WTC11 (cell line): ENCODE measurements around the gene KCTD1. TPM values are rescaled to one million over a fixed set of nuclear protein-coding genes. Genes with fewer than 3 reads are reported as not detected.

Experiments
- ATAC-seq: fragments of 200-7000 bp; cut with Tn5 transposase; 2 replicates; pipeline ENCODE4 v1.10.0; 2021; ENCODE audit warnings: mild to moderate bottlenecking, moderate library complexity
- CTCF ChIA-PET: fragments of 300-600 bp; sonication (Branson Sonifier 250); formaldehyde crosslinking; loops from one replicate; lab custom pipeline; 2021; ENCODE audit warnings: antibody characterized with exemption; lab: Charles Lee
- POLR2A ChIA-PET: fragments of 350-600 bp; sonication (Branson Sonifier 250); formaldehyde crosslinking; loops from one replicate; lab custom pipeline; 2021; ENCODE audit warnings: antibody characterized with exemption; lab: Charles Lee
- DNase-seq: peaks from one replicate; pipeline ENCODE4 v3.0.0; 2021; ENCODE audit warnings: low spot score
- H3K27ac Mint-ChIP-seq: 2 replicates; pipeline ENCODE4 v1.8.0; 2021; ENCODE audit warnings: mixed read lengths
- H3K27me3 Mint-ChIP-seq: 2 replicates; pipeline ENCODE4 v1.8.0; 2021; ENCODE audit warnings: low read depth, mild to moderate bottlenecking, moderate library complexity, mixed read lengths
- H3K36me3 Mint-ChIP-seq: 2 replicates; pipeline ENCODE4 v1.8.0; 2021; ENCODE audit warnings: mixed read lengths
- H3K4me1 Mint-ChIP-seq: 2 replicates; pipeline ENCODE4 v1.8.0; 2022; ENCODE audit warnings: mixed read lengths
- H3K4me3 Mint-ChIP-seq: 2 replicates; pipeline ENCODE4 v1.8.0; 2021; ENCODE audit warnings: mild to moderate bottlenecking, moderate library complexity, mixed read lengths
- H3K9me3 Mint-ChIP-seq: 2 replicates; pipeline ENCODE4 v1.8.0; 2021; ENCODE audit warnings: mixed read lengths
- KAT7 ChIP-seq: sonication (generic); formaldehyde crosslinking; IDR thresholded peaks from 2 replicates; pipeline ENCODE4 v1.8.1; 2023; ENCODE audit warnings: missing genetic modification reagents, mild to moderate bottlenecking, borderline replicate concordance
- PRRX2 ChIP-seq: fragments of 250-450 bp; sonication (Bioruptor Pico); IDR thresholded peaks from 2 replicates; pipeline ENCODE4 v1.8.0; 2021; ENCODE audit warnings: mild to moderate bottlenecking
- TEAD1 ChIP-seq: sonication (generic); formaldehyde crosslinking; IDR thresholded peaks from 2 replicates; pipeline ENCODE4 v1.8.0; 2022; ENCODE audit warnings: mild to moderate bottlenecking, missing genetic modification reagents
- TEAD4 ChIP-seq: sonication (generic); formaldehyde crosslinking; IDR thresholded peaks from 2 replicates; pipeline ENCODE4 v1.8.0; 2022; ENCODE audit warnings: mild to moderate bottlenecking, missing genetic modification reagents
- ZNF423 ChIP-seq: fragments of 250-450 bp; sonication (Bioruptor Pico); IDR thresholded peaks from 2 replicates; pipeline ENCODE4 v2.1.2; 2022; ENCODE audit warnings: mild to moderate bottlenecking, moderate library complexity
- total RNA-seq: library from RNA; stranded (reverse); gene quantifications from 3 replicates; pipeline ENCODE4 v1.2.3, GENCODE V29; 2021
- TF ChIP-seq, protein P1 (sequence below): fragments of 250-450 bp; sonication (Bioruptor Pico); IDR thresholded peaks from 2 replicates; pipeline ENCODE4 v1.9.0; 2021; ENCODE audit warnings: mild to moderate bottlenecking, borderline replicate concordance
- TF ChIP-seq, protein P2 (sequence below): fragments of 250-450 bp; sonication (Bioruptor Pico); IDR thresholded peaks from 2 replicates; pipeline ENCODE4 v1.9.0; 2021; ENCODE audit warnings: moderate library complexity, mild to moderate bottlenecking, inconsistent platforms, borderline replicate concordance
- TF ChIP-seq, protein P3 (sequence below): sonication (generic); formaldehyde crosslinking; IDR thresholded peaks from 2 replicates; pipeline ENCODE4 v1.8.1; 2023; ENCODE audit warnings: mild to moderate bottlenecking, missing genetic modification reagents
- TF ChIP-seq, protein P4 (sequence below): sonication (generic); formaldehyde crosslinking; IDR thresholded peaks from 2 replicates; pipeline ENCODE4 v1.8.0; 2022; ENCODE audit warnings: mild to moderate bottlenecking, missing genetic modification reagents
- TF ChIP-seq, protein P5 (sequence below): sonication (generic); formaldehyde crosslinking; IDR thresholded peaks from 2 replicates; pipeline ENCODE4 v1.8.0; 2023; ENCODE audit warnings: missing genetic modification reagents, mild to moderate bottlenecking, borderline replicate concordance
- TF ChIP-seq, protein P6 (sequence below): sonication (generic); formaldehyde crosslinking; IDR thresholded peaks from 2 replicates; pipeline ENCODE4 v1.8.0; 2022; ENCODE audit warnings: mild to moderate bottlenecking, missing genetic modification reagents

KCTD1 gene
- total RNA-seq, 1 experiment from 2014 or later: 23.3 TPM

DNA sequence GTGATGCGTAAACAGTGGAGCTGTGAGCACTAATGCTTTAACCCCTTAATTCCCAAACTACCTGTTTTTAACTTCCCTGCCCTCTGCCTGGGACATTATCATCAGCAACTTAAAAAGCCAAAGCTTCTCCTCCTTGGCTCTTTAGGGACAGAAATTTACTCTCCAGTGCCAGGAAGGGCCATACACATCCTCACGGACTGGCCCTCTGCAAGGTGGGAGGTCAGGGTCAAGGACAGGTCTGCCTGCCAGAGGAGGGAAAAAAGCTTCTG, 21.5 kb downstream of the KCTD1 start (continued):
- TF ChIP-seq, protein P1, sequence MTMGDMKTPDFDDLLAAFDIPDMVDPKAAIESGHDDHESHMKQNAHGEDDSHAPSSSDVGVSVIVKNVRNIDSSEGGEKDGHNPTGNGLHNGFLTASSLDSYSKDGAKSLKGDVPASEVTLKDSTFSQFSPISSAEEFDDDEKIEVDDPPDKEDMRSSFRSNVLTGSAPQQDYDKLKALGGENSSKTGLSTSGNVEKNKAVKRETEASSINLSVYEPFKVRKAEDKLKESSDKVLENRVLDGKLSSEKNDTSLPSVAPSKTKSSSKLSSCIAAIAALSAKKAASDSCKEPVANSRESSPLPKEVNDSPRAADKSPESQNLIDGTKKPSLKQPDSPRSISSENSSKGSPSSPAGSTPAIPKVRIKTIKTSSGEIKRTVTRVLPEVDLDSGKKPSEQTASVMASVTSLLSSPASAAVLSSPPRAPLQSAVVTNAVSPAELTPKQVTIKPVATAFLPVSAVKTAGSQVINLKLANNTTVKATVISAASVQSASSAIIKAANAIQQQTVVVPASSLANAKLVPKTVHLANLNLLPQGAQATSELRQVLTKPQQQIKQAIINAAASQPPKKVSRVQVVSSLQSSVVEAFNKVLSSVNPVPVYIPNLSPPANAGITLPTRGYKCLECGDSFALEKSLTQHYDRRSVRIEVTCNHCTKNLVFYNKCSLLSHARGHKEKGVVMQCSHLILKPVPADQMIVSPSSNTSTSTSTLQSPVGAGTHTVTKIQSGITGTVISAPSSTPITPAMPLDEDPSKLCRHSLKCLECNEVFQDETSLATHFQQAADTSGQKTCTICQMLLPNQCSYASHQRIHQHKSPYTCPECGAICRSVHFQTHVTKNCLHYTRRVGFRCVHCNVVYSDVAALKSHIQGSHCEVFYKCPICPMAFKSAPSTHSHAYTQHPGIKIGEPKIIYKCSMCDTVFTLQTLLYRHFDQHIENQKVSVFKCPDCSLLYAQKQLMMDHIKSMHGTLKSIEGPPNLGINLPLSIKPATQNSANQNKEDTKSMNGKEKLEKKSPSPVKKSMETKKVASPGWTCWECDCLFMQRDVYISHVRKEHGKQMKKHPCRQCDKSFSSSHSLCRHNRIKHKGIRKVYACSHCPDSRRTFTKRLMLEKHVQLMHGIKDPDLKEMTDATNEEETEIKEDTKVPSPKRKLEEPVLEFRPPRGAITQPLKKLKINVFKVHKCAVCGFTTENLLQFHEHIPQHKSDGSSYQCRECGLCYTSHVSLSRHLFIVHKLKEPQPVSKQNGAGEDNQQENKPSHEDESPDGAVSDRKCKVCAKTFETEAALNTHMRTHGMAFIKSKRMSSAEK (CRISPR knock-in tag): no peak
- TF ChIP-seq, protein P2, sequence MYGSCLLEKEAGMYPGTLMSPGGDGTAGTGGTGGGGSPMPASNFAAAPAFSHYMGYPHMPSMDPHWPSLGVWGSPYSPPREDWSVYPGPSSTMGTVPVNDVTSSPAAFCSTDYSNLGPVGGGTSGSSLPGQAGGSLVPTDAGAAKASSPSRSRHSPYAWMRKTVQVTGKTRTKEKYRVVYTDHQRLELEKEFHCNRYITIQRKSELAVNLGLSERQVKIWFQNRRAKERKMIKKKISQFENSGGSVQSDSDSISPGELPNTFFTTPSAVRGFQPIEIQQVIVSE (CRISPR knock-in tag): no peak

DNA sequence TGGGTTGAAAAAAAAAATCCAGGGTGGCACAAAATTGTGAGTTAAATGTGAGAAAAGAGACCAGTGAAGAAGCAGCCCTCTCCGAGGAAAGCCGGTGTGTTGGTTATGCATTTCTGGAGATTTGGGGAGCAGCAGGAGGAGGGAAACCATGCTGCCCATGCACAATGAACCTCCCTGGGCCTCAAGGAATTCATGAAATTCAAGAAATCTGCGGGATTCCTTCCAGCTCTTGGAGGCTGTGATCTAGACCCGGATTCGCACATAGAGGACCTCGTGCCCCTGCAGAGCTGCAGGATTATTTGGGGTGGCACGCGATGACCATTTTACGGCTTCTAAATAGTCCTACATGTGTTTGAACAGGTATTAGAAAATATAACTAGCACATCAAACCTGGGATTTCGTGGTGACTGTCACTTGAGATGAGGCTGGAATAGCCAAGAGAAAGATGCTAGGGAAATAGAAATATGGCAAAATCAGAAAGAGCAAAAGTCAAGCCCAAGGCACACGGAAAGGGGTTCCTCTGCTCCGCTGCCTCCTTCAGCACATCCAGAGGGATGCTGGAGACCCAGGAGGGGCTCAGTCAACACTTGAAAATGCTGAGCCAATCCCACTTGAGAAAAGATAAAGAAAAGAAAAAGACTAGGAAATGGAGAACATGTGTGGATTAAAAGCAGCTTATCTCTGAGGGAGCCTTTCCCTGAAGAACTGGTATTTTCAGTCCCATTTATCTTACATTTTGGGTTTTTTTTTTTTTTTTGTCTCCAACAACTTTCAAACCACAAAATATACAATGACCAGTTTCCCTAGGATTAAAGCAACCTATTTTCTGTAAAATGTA, 22.0 kb downstream of the KCTD1 start:
- Mint-ChIP-seq H3K27ac (peak overlapping the region; percentile 91), H3K4me3 (peak overlapping the region; percentile 53), H3K9me3 (no peaks in the 10 kb centered on the region), H3K4me1 (peaks cover 63% of the 10 kb centered on the region), H3K27me3 (no peaks in the 10 kb centered on the region), H3K36me3 (no peaks in the 10 kb centered on the region)
- ATAC-seq (peak; percentile 79), DNase-seq (peak; percentile 42)
- TF ChIP-seq ZNF423 (CRISPR knock-in tag): peak; percentile 62
- TF ChIP-seq TEAD4: peak; percentile 62; the same call in 1 of the 2 replicates
- TF ChIP-seq, protein P3, sequence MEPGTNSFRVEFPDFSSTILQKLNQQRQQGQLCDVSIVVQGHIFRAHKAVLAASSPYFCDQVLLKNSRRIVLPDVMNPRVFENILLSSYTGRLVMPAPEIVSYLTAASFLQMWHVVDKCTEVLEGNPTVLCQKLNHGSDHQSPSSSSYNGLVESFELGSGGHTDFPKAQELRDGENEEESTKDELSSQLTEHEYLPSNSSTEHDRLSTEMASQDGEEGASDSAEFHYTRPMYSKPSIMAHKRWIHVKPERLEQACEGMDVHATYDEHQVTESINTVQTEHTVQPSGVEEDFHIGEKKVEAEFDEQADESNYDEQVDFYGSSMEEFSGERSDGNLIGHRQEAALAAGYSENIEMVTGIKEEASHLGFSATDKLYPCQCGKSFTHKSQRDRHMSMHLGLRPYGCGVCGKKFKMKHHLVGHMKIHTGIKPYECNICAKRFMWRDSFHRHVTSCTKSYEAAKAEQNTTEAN (CRISPR knock-in tag): 0 out of 2 replicates have a peak, but pooled peaks have one; percentile 47
- TF ChIP-seq, protein P4, sequence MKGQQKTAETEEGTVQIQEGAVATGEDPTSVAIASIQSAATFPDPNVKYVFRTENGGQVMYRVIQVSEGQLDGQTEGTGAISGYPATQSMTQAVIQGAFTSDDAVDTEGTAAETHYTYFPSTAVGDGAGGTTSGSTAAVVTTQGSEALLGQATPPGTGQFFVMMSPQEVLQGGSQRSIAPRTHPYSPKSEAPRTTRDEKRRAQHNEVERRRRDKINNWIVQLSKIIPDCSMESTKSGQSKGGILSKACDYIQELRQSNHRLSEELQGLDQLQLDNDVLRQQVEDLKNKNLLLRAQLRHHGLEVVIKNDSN (CRISPR knock-in tag): 0 out of 2 replicates have a peak, but pooled peaks have one; percentile 11
- TF ChIP-seq PRRX2 (CRISPR knock-in tag): no peak
- TF ChIP-seq, protein P5, sequence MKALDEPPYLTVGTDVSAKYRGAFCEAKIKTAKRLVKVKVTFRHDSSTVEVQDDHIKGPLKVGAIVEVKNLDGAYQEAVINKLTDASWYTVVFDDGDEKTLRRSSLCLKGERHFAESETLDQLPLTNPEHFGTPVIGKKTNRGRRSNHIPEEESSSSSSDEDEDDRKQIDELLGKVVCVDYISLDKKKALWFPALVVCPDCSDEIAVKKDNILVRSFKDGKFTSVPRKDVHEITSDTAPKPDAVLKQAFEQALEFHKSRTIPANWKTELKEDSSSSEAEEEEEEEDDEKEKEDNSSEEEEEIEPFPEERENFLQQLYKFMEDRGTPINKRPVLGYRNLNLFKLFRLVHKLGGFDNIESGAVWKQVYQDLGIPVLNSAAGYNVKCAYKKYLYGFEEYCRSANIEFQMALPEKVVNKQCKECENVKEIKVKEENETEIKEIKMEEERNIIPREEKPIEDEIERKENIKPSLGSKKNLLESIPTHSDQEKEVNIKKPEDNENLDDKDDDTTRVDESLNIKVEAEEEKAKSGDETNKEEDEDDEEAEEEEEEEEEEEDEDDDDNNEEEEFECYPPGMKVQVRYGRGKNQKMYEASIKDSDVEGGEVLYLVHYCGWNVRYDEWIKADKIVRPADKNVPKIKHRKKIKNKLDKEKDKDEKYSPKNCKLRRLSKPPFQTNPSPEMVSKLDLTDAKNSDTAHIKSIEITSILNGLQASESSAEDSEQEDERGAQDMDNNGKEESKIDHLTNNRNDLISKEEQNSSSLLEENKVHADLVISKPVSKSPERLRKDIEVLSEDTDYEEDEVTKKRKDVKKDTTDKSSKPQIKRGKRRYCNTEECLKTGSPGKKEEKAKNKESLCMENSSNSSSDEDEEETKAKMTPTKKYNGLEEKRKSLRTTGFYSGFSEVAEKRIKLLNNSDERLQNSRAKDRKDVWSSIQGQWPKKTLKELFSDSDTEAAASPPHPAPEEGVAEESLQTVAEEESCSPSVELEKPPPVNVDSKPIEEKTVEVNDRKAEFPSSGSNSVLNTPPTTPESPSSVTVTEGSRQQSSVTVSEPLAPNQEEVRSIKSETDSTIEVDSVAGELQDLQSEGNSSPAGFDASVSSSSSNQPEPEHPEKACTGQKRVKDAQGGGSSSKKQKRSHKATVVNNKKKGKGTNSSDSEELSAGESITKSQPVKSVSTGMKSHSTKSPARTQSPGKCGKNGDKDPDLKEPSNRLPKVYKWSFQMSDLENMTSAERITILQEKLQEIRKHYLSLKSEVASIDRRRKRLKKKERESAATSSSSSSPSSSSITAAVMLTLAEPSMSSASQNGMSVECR: no peak
- TF ChIP-seq, protein P6, sequence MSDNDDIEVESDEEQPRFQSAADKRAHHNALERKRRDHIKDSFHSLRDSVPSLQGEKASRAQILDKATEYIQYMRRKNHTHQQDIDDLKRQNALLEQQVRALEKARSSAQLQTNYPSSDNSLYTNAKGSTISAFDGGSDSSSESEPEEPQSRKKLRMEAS (CRISPR knock-in tag): peak; percentile 68
- peak; percentile 95 for TF ChIP-seq TEAD1 (CRISPR knock-in tag)
- TF ChIP-seq KAT7 (CRISPR knock-in tag): no peak
- ChIA-PET POLR2A (interaction anchor here (1.9 kb wide), 1 partner anchor 22 kb away, joined by 6 read pairs; the partner anchor contains the start of gene KCTD1), CTCF (interaction anchor here (0.7 to 3.9 kb wide), 7 partner anchors 10 to 528 kb away, joined by 3 to 28 read pairs (median 7); partner anchors contain the start of gene KCTD1)
